ENCODE data around the gene FNDC4. TPM values are rescaled to one million over a fixed set of nuclear protein-coding genes. Genes with fewer than 3 reads are reported as not detected.

FNDC4 gene
- total RNA-seq, 3 donors from 2014 or later (not counting 1 experiment from before 2014, with no cell fraction given): not detected

DNA sequence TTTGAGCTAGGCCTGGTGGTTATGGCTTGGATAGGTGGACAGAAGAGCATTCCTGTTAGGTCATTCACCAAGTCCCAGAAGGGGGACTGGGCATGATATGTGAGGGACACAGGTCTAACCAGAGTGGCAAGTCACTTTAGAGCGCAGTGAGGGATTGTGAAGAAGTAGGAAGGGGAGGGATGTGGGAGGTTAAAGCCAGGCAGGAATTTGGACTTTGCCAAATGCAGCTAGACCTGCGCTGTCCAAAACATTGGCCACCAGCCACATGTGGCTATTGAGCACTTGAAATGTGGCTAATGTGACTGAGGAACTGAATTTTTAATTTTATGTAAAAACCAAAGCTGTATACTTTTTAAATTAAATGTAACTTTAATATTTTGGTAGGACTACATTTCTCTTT, 25.3 kb upstream of the FNDC4 start:
- 89% methylated on average over 2 of the region's 2 CpGs for WGBS (ENCODE audit: insufficient coverage)
- DNase-seq: no peak
- Mint-ChIP-seq H3K9me3 (no peaks in the 10 kb centered on the region), H3K4me1 (no peaks in the 10 kb centered on the region), H3K27me3 (ENCODE audit: low read depth in 2 of 2) (peaks cover 10 to 14% of the 10 kb centered on the region in 2 donors), H3K36me3 (no peaks in the 10 kb centered on the region), H3K27ac (no peak overlapping the region), H3K4me3 (no peak overlapping the region)
- Histone ChIP-seq H3K4me1 (ENCODE audit: control insufficient read depth, insufficient read depth, low read length) (no peaks in the 10 kb centered on the region), H3K9me3 (ENCODE audit: control insufficient read depth, insufficient read depth, low read length) (no peaks in the 10 kb centered on the region), H3K27me3 (ENCODE audit: control insufficient read depth, insufficient read depth, low read length) (no peaks in the 10 kb centered on the region), H3K27ac (ENCODE audit: low read length) (no peak overlapping the region), H3K36me3 (ENCODE audit: control insufficient read depth, insufficient read depth, low read length) (no peaks in the 10 kb centered on the region), H3K4me3 (ENCODE audit: low read length) (no peak overlapping the region)
- ATAC-seq: no peak
- TF ChIP-seq, protein P1, sequence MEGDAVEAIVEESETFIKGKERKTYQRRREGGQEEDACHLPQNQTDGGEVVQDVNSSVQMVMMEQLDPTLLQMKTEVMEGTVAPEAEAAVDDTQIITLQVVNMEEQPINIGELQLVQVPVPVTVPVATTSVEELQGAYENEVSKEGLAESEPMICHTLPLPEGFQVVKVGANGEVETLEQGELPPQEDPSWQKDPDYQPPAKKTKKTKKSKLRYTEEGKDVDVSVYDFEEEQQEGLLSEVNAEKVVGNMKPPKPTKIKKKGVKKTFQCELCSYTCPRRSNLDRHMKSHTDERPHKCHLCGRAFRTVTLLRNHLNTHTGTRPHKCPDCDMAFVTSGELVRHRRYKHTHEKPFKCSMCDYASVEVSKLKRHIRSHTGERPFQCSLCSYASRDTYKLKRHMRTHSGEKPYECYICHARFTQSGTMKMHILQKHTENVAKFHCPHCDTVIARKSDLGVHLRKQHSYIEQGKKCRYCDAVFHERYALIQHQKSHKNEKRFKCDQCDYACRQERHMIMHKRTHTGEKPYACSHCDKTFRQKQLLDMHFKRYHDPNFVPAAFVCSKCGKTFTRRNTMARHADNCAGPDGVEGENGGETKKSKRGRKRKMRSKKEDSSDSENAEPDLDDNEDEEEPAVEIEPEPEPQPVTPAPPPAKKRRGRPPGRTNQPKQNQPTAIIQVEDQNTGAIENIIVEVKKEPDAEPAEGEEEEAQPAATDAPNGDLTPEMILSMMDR (IDR thresholded peaks at IDR 0.05): no peak
- intact Hi-C loops (cut with micrococcal nuclease): no loop called here

DNA sequence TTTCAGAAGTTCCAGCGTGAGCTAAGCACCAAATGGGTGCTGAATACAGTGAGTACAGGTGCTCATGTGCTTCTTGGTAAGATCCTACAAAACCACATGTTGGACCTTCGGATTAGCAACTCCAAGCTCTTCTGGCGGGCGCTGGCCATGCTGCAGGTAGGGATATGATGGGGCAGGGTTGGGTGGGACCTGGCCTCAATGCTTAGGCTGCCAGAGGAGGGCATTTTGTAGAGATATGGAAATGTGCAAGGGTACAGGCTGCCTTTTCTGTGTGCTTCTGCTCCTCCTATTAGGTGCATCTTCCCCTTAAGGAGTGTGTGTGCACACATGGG, 23.7 kb upstream of the FNDC4 start:
- H3K4me1 Mint-ChIP-seq: no peaks in the 10 kb centered on the region
- TF ChIP-seq, protein P1 (IDR thresholded peaks at IDR 0.05): no peak
- Histone ChIP-seq H3K4me3 (ENCODE audit: low read length) (no peak overlapping the region), H3K36me3 (ENCODE audit: control insufficient read depth, insufficient read depth, low read length) (no peaks in the 10 kb centered on the region), H3K27ac (ENCODE audit: low read length) (no peak overlapping the region), H3K4me1 (ENCODE audit: control insufficient read depth, insufficient read depth, low read length) (no peaks in the 10 kb centered on the region), H3K27me3 (ENCODE audit: control insufficient read depth, insufficient read depth, low read length) (no peaks in the 10 kb centered on the region), H3K9me3 (ENCODE audit: control insufficient read depth, insufficient read depth, low read length) (no peaks in the 10 kb centered on the region)
- DNase-seq: no peak
- 91% methylated on average over 4 of the region's 4 CpGs for WGBS (ENCODE audit: insufficient coverage)
- intact Hi-C loops (cut with micrococcal nuclease): no loop called here
- no peaks in the 10 kb centered on the region for H3K9me3 Mint-ChIP-seq
- no peaks in the 10 kb centered on the region for H3K36me3 Mint-ChIP-seq
- H3K4me3 Mint-ChIP-seq: no peak overlapping the region
- H3K27me3 Mint-ChIP-seq (ENCODE audit: low read depth in 2 of 2): peaks cover 8 to 10% of the 10 kb centered on the region in 2 donors
- H3K27ac Mint-ChIP-seq: no peak overlapping the region
- no peak for ATAC-seq

DNA sequence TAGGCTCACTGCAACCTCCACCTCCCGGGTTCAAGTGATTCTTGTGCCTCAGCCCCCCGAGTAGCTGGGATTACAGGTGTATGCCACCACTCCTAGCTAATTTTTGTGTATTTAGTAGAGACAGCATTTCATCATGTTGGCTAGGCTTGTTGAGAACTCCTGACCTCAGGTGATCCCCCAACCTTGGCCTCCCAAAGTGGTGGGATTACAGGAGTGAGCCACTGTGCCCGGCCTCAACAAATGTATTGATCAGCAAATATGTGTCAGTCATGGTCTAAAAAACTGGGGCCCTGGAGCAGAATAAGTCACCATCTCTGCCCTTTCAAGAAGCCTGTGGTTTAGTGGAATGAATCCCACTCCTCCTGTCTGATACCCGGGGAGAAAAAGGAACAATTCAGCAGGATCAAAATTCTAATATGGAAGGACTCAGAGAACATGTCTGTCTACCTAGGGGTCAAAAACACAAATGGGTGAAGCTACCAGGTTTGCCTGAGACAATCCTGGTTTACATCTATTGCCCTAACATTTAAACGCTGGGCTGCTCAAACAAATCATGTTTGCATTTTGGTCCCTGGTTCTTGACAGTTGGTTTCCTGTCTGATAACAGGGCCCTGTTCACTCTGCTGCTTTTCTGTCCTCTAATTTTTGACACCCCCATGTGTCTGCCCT, 23.2 kb upstream of the FNDC4 start:
- Mint-ChIP-seq H3K27me3 (ENCODE audit: low read depth in 2 of 2) (peaks cover 7 to 12% of the 10 kb centered on the region in 2 donors), H3K27ac (no peak overlapping the region), H3K36me3 (no peaks in the 10 kb centered on the region), H3K9me3 (no peaks in the 10 kb centered on the region), H3K4me1 (no peaks in the 10 kb centered on the region), H3K4me3 (no peak overlapping the region)
- no peaks in the 10 kb centered on the region for H3K9me3 ChIP-seq (ENCODE audit: control insufficient read depth, insufficient read depth, low read length)
- TF ChIP-seq, protein P1 (IDR thresholded peaks at IDR 0.05): no peak
- H3K4me3 ChIP-seq (ENCODE audit: low read length): no peak overlapping the region
- no peaks in the 10 kb centered on the region for H3K27me3 ChIP-seq (ENCODE audit: control insufficient read depth, insufficient read depth, low read length)
- no peaks in the 10 kb centered on the region for H3K4me1 ChIP-seq (ENCODE audit: control insufficient read depth, insufficient read depth, low read length)
- H3K27ac ChIP-seq (ENCODE audit: low read length): no peak overlapping the region
- DNase-seq (no peak), ATAC-seq (no peak)
- H3K36me3 ChIP-seq (ENCODE audit: control insufficient read depth, insufficient read depth, low read length): no peaks in the 10 kb centered on the region
- intact Hi-C loops (cut with micrococcal nuclease): no loop called here
- whole genome bisulfite sequencing (ENCODE audit: insufficient coverage): 85% methylated on average over 5 of the region's 5 CpGs

DNA sequence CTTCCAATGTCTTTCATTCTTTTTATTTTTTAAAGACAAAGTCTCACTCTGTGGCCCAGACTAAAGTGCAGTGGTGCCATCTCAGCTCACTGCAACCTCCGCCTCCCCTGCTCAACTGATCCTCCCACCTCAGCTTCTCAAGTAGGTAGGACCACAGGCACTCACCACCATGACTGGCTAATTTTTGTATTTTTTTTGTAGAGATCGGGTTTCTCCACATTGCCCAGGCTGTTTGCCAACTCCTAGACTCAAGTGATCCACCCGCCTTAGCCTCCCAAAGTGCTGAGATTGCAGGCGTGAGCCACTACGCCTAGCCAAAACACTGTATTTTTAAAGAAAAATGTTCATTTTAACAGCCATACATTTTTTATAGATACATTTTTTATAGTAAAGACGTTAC, 14.3 kb upstream of the FNDC4 start:
- Histone ChIP-seq H3K27me3 (ENCODE audit: control insufficient read depth, insufficient read depth, low read length) (no peaks in the 10 kb centered on the region), H3K4me1 (ENCODE audit: control insufficient read depth, insufficient read depth, low read length) (no peaks in the 10 kb centered on the region), H3K27ac (ENCODE audit: low read length) (no peak overlapping the region), H3K4me3 (ENCODE audit: low read length) (no peak overlapping the region), H3K36me3 (ENCODE audit: control insufficient read depth, insufficient read depth, low read length) (no peaks in the 10 kb centered on the region), H3K9me3 (ENCODE audit: control insufficient read depth, insufficient read depth, low read length) (no peaks in the 10 kb centered on the region)
- Mint-ChIP-seq H3K27me3 (ENCODE audit: low read depth in 2 of 2) (peaks cover 4 to 19% of the 10 kb centered on the region in 2 donors), H3K9me3 (no peaks in the 10 kb centered on the region), H3K27ac (no peak overlapping the region), H3K4me3 (no peak overlapping the region), H3K36me3 (no peaks in the 10 kb centered on the region), H3K4me1 (no peaks in the 10 kb centered on the region)
- WGBS (ENCODE audit: insufficient coverage): 63% methylated on average over 5 of the region's 6 CpGs
- intact Hi-C loops (cut with micrococcal nuclease): no loop called here
- TF ChIP-seq, protein P1 (IDR thresholded peaks at IDR 0.05): no peak
- DNase-seq (no peak), ATAC-seq (no peak)

All from natural killer cell (primary cell).